AG04450 (cell line): ENCODE measurements around the gene UBL4A. TPM values are rescaled to one million over a fixed set of nuclear protein-coding genes. Genes with fewer than 3 reads are reported as not detected.
A peak's percentile ranks its signal among the peaks of the same experiment; 100 is the strongest.

Source experiments
- CTCF ChIA-PET: fragments of 300-600, 350-600 bp; formaldehyde crosslinking; extraction: SDS; loops from one replicate; lab custom pipeline; 2022; ENCODE audit warnings: antibody characterized with exemption, inconsistent platforms; lab: Charles Lee
- POLR2A ChIA-PET: fragments of 350-600 bp; formaldehyde crosslinking; extraction: SDS; loops from one replicate; lab custom pipeline; 2021; ENCODE audit warnings: antibody characterized with exemption, inconsistent platforms; lab: Yijun Ruan, JAX
- DNase-seq: peaks from one replicate; pipeline ENCODE4 v3.0.0-alpha.2; 2011; ENCODE audit warnings: low read depth, low spot score
- H3K27ac ChIP-seq: one replicate; pipeline ENCODE4 v1.5.1; 2012; ENCODE audit warnings: low read depth, low read length, control low read depth
- H3K27me3 ChIP-seq: one replicate; pipeline ENCODE4 v1.6.0; 2012; ENCODE audit warnings: low read length; ENCODE audit not compliant: control insufficient read depth, insufficient read depth
- H3K4me3 ChIP-seq: 2 replicates; pipeline ENCODE4 v1.5.1; 2011; ENCODE audit warnings: mild to moderate bottlenecking, low read depth, low read length, control low read depth
- H3K9me3 ChIP-seq: 2 replicates; pipeline ENCODE4 v1.5.1; 2012; ENCODE audit warnings: low read length; ENCODE audit not compliant: control insufficient read depth, insufficient read depth
- polyA plus RNA-seq: library from polyadenylated mRNA; depleted of rRNA; stranded (reverse); fragments of >200 nt; gene quantifications from 2 replicates; pipeline ENCODE4 v1.2.3, GENCODE V29; 2011
- TF ChIP-seq, protein P1 (sequence below): IDR thresholded peaks from 2 replicates; pipeline ENCODE4 v1.5.1; 2011; ENCODE audit warnings: low read depth, low read length, control low read depth, inconsistent platforms

The UBL4A gene
- polyA plus RNA-seq, 1 experiment = 17.4 TPM

DNA sequence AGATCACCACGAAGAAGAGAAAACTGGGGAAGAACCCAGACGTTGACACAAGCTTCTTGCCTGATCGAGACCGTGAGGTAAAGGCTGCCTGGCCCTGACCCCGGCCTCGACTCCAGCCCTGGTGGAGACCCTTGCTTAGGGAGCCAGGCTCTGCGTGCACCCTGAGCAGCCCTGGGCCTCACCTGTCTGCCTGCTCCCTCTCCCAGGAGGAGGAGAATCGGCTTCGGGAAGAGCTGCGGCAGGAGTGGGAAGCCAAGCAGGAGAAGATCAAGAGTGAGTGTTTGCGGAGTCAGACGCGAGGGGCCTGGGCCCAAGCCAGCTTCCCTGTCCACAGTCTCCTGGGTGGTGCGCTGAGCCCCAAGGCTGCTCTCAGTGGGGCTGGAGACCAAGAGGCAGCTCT is 37.9 kb downstream of the UBL4A start:
- H3K9me3 ChIP-seq = no peaks in the 10 kb centered on the region
- no peak for DNase-seq
- no peaks in the 10 kb centered on the region for H3K27me3 ChIP-seq
- H3K4me3 ChIP-seq = no peak overlapping the region
- ChIA-PET CTCF (no interaction called here), POLR2A (interaction anchor here (0.7 kb wide), 1 partner anchor 31 kb away, joined by 5 read pairs; no protein-coding TSS in a partner anchor)
- H3K27ac ChIP-seq = no peak overlapping the region
- TF ChIP-seq, protein P1, sequence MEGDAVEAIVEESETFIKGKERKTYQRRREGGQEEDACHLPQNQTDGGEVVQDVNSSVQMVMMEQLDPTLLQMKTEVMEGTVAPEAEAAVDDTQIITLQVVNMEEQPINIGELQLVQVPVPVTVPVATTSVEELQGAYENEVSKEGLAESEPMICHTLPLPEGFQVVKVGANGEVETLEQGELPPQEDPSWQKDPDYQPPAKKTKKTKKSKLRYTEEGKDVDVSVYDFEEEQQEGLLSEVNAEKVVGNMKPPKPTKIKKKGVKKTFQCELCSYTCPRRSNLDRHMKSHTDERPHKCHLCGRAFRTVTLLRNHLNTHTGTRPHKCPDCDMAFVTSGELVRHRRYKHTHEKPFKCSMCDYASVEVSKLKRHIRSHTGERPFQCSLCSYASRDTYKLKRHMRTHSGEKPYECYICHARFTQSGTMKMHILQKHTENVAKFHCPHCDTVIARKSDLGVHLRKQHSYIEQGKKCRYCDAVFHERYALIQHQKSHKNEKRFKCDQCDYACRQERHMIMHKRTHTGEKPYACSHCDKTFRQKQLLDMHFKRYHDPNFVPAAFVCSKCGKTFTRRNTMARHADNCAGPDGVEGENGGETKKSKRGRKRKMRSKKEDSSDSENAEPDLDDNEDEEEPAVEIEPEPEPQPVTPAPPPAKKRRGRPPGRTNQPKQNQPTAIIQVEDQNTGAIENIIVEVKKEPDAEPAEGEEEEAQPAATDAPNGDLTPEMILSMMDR = no peak

DNA sequence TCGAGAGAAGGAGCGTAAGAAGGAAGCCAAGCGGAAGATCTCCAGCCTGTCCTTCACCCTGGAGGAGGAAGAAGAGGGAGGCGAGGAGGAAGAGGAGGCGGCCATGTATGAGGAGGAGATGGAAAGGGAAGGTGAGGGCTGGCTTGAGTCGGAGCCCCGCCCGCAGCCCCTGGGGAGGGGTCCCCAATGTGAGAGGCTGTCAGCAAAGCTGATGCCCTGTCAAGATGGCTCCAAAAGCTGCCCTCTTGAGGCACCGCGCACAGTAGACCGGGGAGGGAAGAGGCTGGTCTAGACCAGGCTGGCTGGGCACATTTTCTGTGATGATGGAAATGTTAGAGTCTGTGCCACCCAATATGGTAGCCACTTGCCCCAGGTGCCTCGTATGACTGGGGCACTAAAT is 40.0 kb downstream of the UBL4A start:
- Histone ChIP-seq H3K27me3 (no peaks in the 10 kb centered on the region), H3K9me3 (no peaks in the 10 kb centered on the region), H3K4me3 (no peak overlapping the region), H3K27ac (no peak overlapping the region)
- POLR2A ChIA-PET = no interaction called here
- CTCF ChIA-PET = no interaction called here
- TF ChIP-seq, protein P1 = no peak
- DNase-seq = no peak

DNA sequence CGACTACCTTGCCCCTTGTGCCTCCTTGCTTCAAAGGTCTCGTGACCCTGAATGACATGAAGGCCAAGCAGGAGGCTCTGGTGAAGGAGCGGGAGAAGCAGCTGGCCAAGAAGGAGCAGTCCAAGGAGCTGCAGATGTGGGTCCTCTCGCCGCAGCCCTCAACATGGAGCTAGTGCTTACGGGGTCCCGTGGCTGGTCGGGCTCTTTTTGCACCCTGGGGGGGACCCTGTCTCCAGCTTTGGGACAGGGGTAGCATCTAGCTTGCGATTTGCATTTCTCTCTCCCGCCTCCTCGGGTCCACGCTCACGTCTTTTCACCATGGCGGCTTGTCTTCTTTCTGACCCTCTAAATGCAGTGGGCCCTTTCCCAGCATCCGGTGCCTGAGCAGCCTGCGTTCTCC is 40.6 kb downstream of the UBL4A start:
- ChIA-PET POLR2A (no interaction called here), CTCF (no interaction called here)
- Histone ChIP-seq H3K27me3 (no peaks in the 10 kb centered on the region), H3K27ac (no peak overlapping the region), H3K9me3 (no peaks in the 10 kb centered on the region), H3K4me3 (no peak overlapping the region)
- TF ChIP-seq, protein P1 = no peak
- no peak for DNase-seq

- CTCF ChIA-PET = interaction anchor here (0.6 kb wide), 1 partner anchor 758 kb away, joined by 3 read pairs; no protein-coding TSS in a partner anchor
- Histone ChIP-seq H3K4me3 (peak overlapping the region; percentile 66), H3K27me3 (no peaks in the 10 kb centered on the region), H3K27ac (no peak overlapping the region), H3K9me3 (no peaks in the 10 kb centered on the region)
- TF ChIP-seq, protein P1 = no peak
- POLR2A ChIA-PET = interaction anchor here (0.6 kb wide), 1 partner anchor 66 kb away, joined by 4 read pairs; the partner anchor contains the start of gene EMD
- no peak for DNase-seq
These were observed 41.6 kb downstream of the UBL4A start for GRCh38 chrX:154444755-154445246.

GRCh38 chrX:154443992-154444754 is 42.2 kb downstream of the UBL4A start, which contains the start of gene FAM50A:
FAM50A (plus strand) TSS chrX:154444141; CDS start chrX:154444236, 95 bp downstream.
- TF ChIP-seq, protein P1 = no peak
- ChIA-PET CTCF (interaction anchor here (0.6 kb wide), 2 partner anchors 8 to 757 kb away, joined by 3 read pairs; no protein-coding TSS in a partner anchor), POLR2A (no interaction called here)
- H3K4me3 ChIP-seq = peak within 1 kb of the TSS; percentile 66
- DNase-seq = no peak
- H3K27ac ChIP-seq = peak within 1 kb of the TSS; percentile 73
- H3K27me3 ChIP-seq = no peaks in the 10 kb centered on the region
- no peaks in the 10 kb centered on the region for H3K9me3 ChIP-seq
